Uterus (tissue), 4 donors: ENCODE measurements around the gene ULK3. TPM values are rescaled to one million over a fixed set of nuclear protein-coding genes. Genes with fewer than 3 reads are reported as not detected.

Experiments used
- DNase-seq, 2 donors: peaks; one replicate each; pipeline ENCODE4 v3.0.0-alpha.2; 2019 to 2020
- H3K27ac ChIP-seq, 2 donors: fragments of 200-600 bp; sonication (generic); 1 replicate in 1 of 2; 2 replicates in 1 of 2; pipeline ENCODE4 v1.5.1; 2016 to 2018
- H3K27me3 ChIP-seq, 2 donors: fragments of 200-600 bp; sonication (generic); one replicate each; pipeline ENCODE4 v1.5.1; 2018 to 2019; ENCODE audit warnings: control low read depth in 1 of 2
- H3K36me3 ChIP-seq, 2 donors: fragments of 200-600 bp; sonication (generic); one replicate each; pipeline ENCODE4 v1.5.1; 2019; ENCODE audit warnings: control low read depth in 1 of 2
- H3K4me1 ChIP-seq, 2 donors: fragments of 200-600 bp; sonication (generic); one replicate each; pipeline ENCODE4 v1.5.1; 2018 to 2019; ENCODE audit warnings: control low read depth in 1 of 2
- H3K4me3 ChIP-seq, 2 donors: fragments of 200-600 bp; sonication (generic); 1 replicate in 1 of 2; 2 replicates in 1 of 2; pipeline ENCODE4 v1.5.1; 2018 to 2019; ENCODE audit warnings: mild to moderate bottlenecking in 1 of 2
- H3K9me3 ChIP-seq, 2 donors: fragments of 200-600 bp; sonication (generic); one replicate each; pipeline ENCODE4 v1.5.1; 2019; ENCODE audit warnings: control low read depth in 1 of 2
- CTCF ChIP-seq, 4 experiments: fragments of 200-600 bp in 2 of 4; fragments of 450-650 bp in 2 of 4; sonication (generic) in 2 of 4; IDR thresholded peaks; one replicate each; pipeline ENCODE4 v1.5.1; 2016 to 2019; ENCODE audit warnings: antibody characterized with exemption in 4 of 4, mild to moderate bottlenecking in 2 of 4, moderate library complexity in 1 of 4
- POLR2A ChIP-seq, 2 donors: fragments of 450-650 bp; IDR thresholded peaks; one replicate each; pipeline ENCODE4 v1.6.1; 2016; ENCODE audit warnings: antibody characterized with exemption in 2 of 2, mild to moderate bottlenecking in 1 of 2, moderate library complexity in 1 of 2
- intact Hi-C: fragments of 100-400 bp; cut with DNase I; formaldehyde crosslinking; loops from one replicate; pipeline ENCODE4 v1.15.1; 2023; ENCODE audit warnings: low total_unique reads
- total RNA-seq, 4 donors: library from RNA; depleted of rRNA in 3 of 4; stranded (reverse); fragments of >200 nt in 3 of 4; gene quantifications; one replicate each; pipeline versions ENCODE4 v1.1.0 to v1.2.4, GENCODE V29; 2014 to 2023
- donor health status: DM: yes; HTN: yes; CAD: no.

The ULK3 gene
- total RNA-seq, 4 donors from 2014 or later, result 29.0 to 105 (median 41.2) TPM

- intact Hi-C loops, result no loop called here
- H3K36me3 ChIP-seq, result no peaks in the 10 kb centered on the region
- TF ChIP-seq CTCF (IDR thresholded peaks at IDR 0.05) (no peak), POLR2A (IDR thresholded peaks at IDR 0.05) (no peak)
These were observed 481 bp upstream of the ULK3 start for GRCh38 chr15:74843445-74843828.

GRCh38 chr15:74841891-74842373 is 1.0 kb downstream of the ULK3 start:
- DNase-seq, result no peak
- peak overlapping the region; percentile 77 to 84 for H3K4me3 ChIP-seq
- intact Hi-C loops, result no loop called here

More at GRCh38 chr15:74843445-74843828, 481 bp upstream of the ULK3 start:
- H3K4me3 ChIP-seq, result peak overlapping the region; percentile 77 to 84
- peak overlapping the region; percentile 91 to 92 for H3K27ac ChIP-seq
- DNase-seq, result no peak
- H3K4me1 ChIP-seq, result peaks cover 0 to 17% of the 10 kb centered on the region in 2 donors
- H3K27me3 ChIP-seq, result no peaks in the 10 kb centered on the region
- no peaks in the 10 kb centered on the region for H3K9me3 ChIP-seq

GRCh38 chr15:74840851-74841775 is 1.8 kb downstream of the ULK3 start:
- no peak for TF ChIP-seq POLR2A (IDR thresholded peaks at IDR 0.05)
- TF ChIP-seq CTCF (IDR thresholded peaks at IDR 0.05), result no peak
- Histone ChIP-seq H3K4me1 (peaks cover 0 to 17% of the 10 kb centered on the region in 2 donors), H3K27ac (no peak overlapping the region), H3K36me3 (no peaks in the 10 kb centered on the region), H3K9me3 (no peaks in the 10 kb centered on the region), H3K27me3 (no peaks in the 10 kb centered on the region), H3K4me3 (no peak overlapping the region)
- no peak for DNase-seq
- intact Hi-C loops, result no loop called here

More at GRCh38 chr15:74841891-74842373, 1.0 kb downstream of the ULK3 start:
- no peaks in the 10 kb centered on the region for H3K9me3 ChIP-seq
- no peaks in the 10 kb centered on the region for H3K27me3 ChIP-seq
- TF ChIP-seq POLR2A (IDR thresholded peaks at IDR 0.05) (no peak), CTCF (IDR thresholded peaks at IDR 0.05) (no peak)
- peaks cover 0 to 17% of the 10 kb centered on the region in 2 donors for H3K4me1 ChIP-seq
- H3K27ac ChIP-seq, result peak overlapping the region; percentile 91 to 92
- H3K36me3 ChIP-seq, result no peaks in the 10 kb centered on the region

GRCh38 chr15:74839526-74840395 is 3.2 kb downstream of the ULK3 start:
- no peak for TF ChIP-seq CTCF (IDR thresholded peaks at IDR 0.05)
- no peak for TF ChIP-seq POLR2A (IDR thresholded peaks at IDR 0.05)
- no peak overlapping the region for H3K27ac ChIP-seq
- no peaks in the 10 kb centered on the region for H3K9me3 ChIP-seq
- intact Hi-C loops, result no loop called here
- DNase-seq, result no peak
- peaks cover 0 to 17% of the 10 kb centered on the region in 2 donors for H3K4me1 ChIP-seq
- no peak overlapping the region for H3K4me3 ChIP-seq
- no peaks in the 10 kb centered on the region for H3K27me3 ChIP-seq
- no peaks in the 10 kb centered on the region for H3K36me3 ChIP-seq
